ENCODE data around the gene PARP4.
A peak's percentile ranks its signal among the peaks of the same experiment; 100 is the strongest.
"Not testable (repeated sequence)": the region's sequence is repeated elsewhere in the genome, so short reads cannot be mapped to it uniquely, and the experiment has no call there.

The PARP4 gene

GRCh38 chr13:24512197-24512907, at the start of gene PARP4:
Gene PARP4, minus strand, starts transcription at chr13:24512778. Its CDS starts 9,002 bp downstream, at chr13:24503776.
- peak; percentile 91 for DNase-seq (ENCODE audit: low spot score)

- DNase-seq (ENCODE audit: low spot score): not testable (repeated sequence)
Measured at GRCh38 chr13:24560579-24561187, 48.1 kb upstream of the PARP4 start.

- not testable (repeated sequence) for DNase-seq (ENCODE audit: low spot score)
Measured at GRCh38 chr13:24559431-24560218, 47.0 kb upstream of the PARP4 start.

- no peak for DNase-seq (ENCODE audit: low spot score)
Measured at GRCh38 chr13:24557081-24557480, 44.5 kb upstream of the PARP4 start.

GRCh38 chr13:24553892-24554291, 41.3 kb upstream of the PARP4 start:
- not testable (repeated sequence) for DNase-seq (ENCODE audit: low spot score)

- not testable (repeated sequence) for DNase-seq (ENCODE audit: low spot score)
Measured at GRCh38 chr13:24541476-24542352, 29.1 kb upstream of the PARP4 start.

GRCh38 chr13:24541127-24541475, 28.5 kb upstream of the PARP4 start:
- no peak for DNase-seq (ENCODE audit: low spot score)

GRCh38 chr13:24540236-24541126, 27.9 kb upstream of the PARP4 start:
- DNase-seq (ENCODE audit: low spot score): no peak

- DNase-seq (ENCODE audit: low spot score): no peak
Measured at GRCh38 chr13:24539500-24540165, 27.1 kb upstream of the PARP4 start.

- no peak for DNase-seq (ENCODE audit: low spot score)
Measured at GRCh38 chr13:24529478-24529877, 16.9 kb upstream of the PARP4 start.

- no peak for DNase-seq (ENCODE audit: low spot score)
Measured at GRCh38 chr13:24528816-24529398, 16.3 kb upstream of the PARP4 start.

GRCh38 chr13:24527266-24527775, 14.7 kb upstream of the PARP4 start:
- no peak for DNase-seq (ENCODE audit: low spot score)

- no peak for DNase-seq (ENCODE audit: low spot score)
Measured at GRCh38 chr13:24520733-24521132, 8.2 kb upstream of the PARP4 start.

- DNase-seq (ENCODE audit: low spot score): no peak
Measured at GRCh38 chr13:24516919-24517318, 4.3 kb upstream of the PARP4 start.

- DNase-seq (ENCODE audit: low spot score): no peak
Measured at GRCh38 chr13:24512908-24513213, 283 bp upstream of the PARP4 start.

GRCh38 chr13:24511816-24512196, 772 bp downstream of the PARP4 start:
- no peak for DNase-seq (ENCODE audit: low spot score)

GRCh38 chr13:24511019-24511815, 1.4 kb downstream of the PARP4 start:
- DNase-seq (ENCODE audit: low spot score): peak; percentile 85

GRCh38 chr13:24506698-24507335, 5.8 kb downstream of the PARP4 start:
- DNase-seq (ENCODE audit: low spot score): no peak

- not testable (repeated sequence) for DNase-seq (ENCODE audit: low spot score)
Measured at GRCh38 chr13:24506283-24506682, 6.3 kb downstream of the PARP4 start.

All from kidney capillary endothelial cell (primary cell).